ENCODE results near the gene ZNF652.

GRCh38 chr17:49351572-49352140 lies 10.4 kb downstream of the ZNF652 start:
- TF ChIP-seq CTCF (IDR thresholded peaks at IDR 0.05): no peak
- no peak for TF ChIP-seq POLR2A (IDR thresholded peaks at IDR 0.05)

All from vagina (tissue), 2 donors.